ENCODE data around the gene SEH1L.
"Not testable (repeated sequence)": the region's sequence is repeated elsewhere in the genome, so short reads cannot be mapped to it uniquely, and the experiment has no call there.

Gene SEH1L

DNA sequence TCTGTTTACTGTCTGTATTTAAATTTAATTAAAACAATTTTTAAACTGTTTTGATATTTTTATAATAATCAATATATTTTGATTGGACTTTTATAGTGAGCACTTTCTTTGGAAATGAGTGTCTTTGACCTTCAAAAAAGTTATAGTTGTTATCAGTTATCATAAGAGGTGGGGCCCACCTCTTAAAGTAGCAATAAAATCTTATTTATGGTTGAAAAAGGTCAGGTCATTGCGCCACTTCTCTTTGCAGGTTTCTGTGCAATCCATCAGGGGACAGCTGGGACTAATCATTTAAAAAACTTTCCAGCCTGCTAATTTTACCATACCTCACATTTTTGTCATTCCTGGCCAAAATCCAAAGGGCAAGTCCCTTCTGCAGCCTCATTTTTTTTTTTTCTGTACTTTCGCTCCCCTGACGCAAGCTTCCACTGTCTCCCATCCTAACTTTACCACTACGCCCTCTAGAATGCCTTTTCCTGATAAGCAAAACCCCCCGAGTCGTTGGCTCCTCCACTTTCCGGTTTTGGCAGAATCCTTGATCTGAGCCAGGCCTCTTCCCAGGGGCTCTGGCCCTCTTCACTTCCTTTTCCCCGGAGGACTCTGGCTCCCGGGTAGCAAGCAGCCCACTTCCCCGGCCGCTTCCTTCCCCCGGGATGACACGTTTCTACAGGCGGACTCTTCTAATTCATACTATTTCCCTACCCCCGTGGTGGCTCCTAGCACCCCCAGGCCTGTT is 1.1 kb upstream of the SEH1L start:
- DNase-seq = no peak

DNA sequence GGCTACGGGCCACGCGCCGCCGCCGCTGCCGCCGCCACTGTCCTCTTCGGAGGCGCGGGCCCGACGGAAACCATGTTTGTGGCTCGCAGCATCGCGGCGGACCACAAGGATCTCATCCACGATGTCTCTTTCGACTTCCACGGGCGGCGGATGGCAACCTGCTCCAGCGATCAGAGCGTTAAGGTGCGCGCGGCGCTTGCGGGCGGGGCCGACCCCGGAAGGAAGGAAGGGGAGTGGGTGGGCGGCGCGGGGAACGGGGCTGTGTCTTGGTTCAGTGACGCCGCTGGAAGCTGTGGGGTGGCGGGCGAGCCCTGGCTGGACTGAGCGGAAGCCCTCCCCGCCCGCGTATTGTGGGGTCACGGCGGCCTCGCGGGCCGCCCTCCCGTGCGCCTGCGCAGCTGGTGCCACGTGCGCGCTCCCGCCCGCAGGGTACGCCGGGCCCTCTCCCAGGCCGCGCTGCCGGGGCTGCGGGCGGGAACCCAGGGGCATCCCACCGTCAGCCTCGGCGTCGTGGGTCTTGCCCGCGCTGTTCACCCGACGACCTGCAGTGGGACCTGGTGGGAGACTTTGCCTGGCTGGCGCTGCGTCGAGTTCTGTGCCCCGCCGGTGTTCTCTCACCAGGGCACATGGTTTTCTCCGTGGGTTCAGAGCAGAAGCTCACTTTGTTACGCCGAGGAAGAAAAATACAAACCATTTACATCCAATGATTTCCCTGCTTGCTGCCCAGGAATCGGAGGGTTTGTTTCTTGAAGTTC is 416 bp downstream of the SEH1L start:
- DNase-seq = peak; percentile 98 to 99

DNA sequence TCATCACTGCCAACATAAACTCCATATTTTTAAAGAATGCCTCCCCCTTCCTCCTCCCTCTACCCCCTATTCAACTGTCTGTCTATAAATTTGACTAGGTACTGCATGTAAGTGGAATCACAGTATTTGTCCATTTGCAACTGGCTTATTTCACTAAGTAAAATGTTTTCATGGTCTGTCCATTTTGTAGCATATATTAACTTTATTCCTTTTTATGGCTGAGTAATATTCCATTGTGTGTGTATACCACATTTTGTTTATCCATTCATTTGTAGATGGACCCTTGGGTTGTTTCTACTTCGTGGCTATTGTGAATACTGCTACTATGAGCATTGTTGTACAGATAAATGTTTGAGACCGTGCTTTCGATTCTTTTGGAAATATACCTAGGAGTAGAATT is 10.7 kb downstream of the SEH1L start:
- no peak for DNase-seq

- no peak for DNase-seq
Measured at GRCh38 chr18:12960395-12960794, 12.6 kb downstream of the SEH1L start.

GRCh38 chr18:12960853-12961397 is 13.1 kb downstream of the SEH1L start:
- DNase-seq = no peak

- DNase-seq = no peak
Measured at GRCh38 chr18:12963069-12963468, 15.3 kb downstream of the SEH1L start.

- DNase-seq = no peak
Measured at GRCh38 chr18:12968115-12968514, 20.3 kb downstream of the SEH1L start.

GRCh38 chr18:12968619-12969018 is 20.8 kb downstream of the SEH1L start:
- no peak for DNase-seq

GRCh38 chr18:12973562-12974213 is 25.9 kb downstream of the SEH1L start:
- DNase-seq = no peak

DNA sequence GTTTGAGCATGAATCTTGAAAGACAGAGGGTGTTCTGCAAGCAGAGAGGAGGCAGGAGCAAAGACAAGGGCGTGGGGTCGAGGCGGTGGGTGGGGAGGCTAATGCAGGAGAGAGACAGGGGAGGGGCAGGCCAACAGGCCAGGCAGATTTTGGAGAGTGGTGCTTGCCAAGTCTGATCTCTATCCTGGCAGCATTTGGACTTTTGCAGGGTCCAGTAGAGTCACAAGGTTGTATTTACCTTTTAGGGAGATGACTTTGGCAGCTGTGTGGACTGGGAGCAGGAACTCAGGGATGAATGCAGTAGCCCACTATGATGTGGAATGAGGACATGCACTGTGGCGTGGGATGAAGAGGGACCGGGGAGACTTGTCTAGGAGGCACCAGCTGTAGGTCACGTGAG is 27.7 kb downstream of the SEH1L start:
- no peak for DNase-seq

DNA sequence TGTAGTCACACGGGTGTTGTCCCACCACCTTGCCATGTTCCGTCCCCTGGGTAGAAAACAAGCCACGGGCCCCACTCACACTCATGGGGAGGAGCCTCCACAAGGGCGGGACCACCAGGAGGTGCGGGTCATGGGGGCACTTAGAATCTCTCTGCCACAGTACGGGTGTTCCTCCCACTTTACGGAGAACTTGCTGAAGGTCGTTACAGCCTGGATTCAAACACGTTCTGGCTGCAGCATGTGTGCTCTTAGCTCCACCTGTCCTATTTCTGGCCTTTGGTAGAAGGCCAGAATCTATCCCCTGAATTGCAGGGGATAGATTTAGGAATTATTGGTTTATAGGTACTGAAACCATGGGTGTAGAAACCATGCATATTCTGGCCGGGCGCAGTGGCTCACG is 28.5 kb downstream of the SEH1L start:
- DNase-seq = no peak

GRCh38 chr18:12980065-12980464 is 32.3 kb downstream of the SEH1L start:
- not testable (repeated sequence) for DNase-seq

DNA sequence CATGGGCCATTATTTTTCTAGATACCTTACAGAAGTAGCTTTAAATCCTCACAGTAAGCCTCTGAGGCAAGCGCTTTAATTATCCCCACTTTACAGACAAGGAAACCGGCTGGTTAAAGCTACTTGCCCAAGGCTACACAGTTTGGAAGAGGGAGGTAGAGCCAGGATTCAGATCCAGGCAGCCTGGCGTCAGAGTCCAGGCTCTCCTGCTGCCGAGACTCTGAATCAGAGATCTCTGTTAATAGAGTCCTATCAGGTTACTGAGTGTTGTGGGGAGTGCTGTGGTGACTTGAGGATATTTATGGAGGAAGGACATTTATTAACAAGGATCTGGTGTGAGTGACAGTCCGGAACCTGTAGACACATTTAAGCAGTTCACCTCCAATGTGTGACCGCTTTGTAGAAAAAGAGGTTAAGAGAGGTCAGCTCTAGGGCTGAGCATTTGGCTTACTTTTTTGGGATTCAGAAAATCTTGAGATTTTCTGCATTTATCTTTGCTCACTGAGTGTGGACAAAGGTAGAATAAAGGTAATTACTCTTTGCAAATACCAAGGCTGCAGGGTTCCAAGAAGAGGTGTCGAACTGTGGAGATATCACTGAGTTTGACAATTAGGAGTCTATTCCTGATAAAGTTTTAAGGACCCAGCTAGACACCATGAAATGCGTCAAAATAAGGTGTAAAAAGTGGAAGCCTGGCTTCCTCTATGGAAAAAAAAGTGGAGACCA is 41.7 kb downstream of the SEH1L start:
- DNase-seq = no peak

DNA sequence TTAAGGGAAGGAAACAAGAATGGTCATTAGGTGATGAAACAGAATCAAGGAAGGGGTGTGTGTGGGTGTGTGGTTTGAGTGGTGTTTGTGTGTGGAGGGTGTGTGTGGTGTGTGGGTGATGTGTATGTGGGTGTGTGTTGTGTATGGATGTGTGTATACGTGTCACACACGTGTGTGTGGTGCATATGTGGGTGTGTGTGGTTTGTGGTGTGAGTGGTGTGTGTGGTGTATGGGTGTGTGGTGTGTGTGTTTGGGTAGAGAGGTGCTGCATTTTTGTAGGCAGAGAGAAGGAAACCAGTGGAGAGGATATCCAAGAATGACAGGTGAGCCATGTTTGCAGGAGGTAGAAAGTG is 42.3 kb downstream of the SEH1L start:
- DNase-seq = peak; percentile 72 to 74

DNA sequence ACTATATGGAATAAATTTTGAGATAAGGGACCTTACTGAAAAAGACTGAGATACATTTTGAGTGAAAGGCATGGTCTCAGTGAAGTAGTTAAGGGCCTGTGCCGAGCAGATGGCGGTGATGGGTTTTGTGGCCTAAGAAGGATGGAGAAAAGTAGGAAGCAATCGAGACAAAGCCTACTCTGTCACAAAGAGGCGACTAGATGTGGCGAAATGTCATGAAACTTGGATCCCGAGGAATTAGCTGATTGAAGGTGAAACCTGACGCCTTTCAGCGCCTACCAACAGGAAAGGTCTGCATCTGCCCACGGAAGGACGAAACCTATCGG is 42.8 kb downstream of the SEH1L start:
- DNase-seq = no peak

GRCh38 chr18:12990967-12991820 is 43.4 kb downstream of the SEH1L start, which contains the start of gene CEP192:
Gene CEP192 (plus strand): TSS chr18:12991362. CDS start chr18:12999425, 8,063 bp downstream.
- DNase-seq = peak; percentile 98

GRCh38 chr18:12991821-12992179 is 44.0 kb downstream of the SEH1L start:
- DNase-seq = no peak

DNA sequence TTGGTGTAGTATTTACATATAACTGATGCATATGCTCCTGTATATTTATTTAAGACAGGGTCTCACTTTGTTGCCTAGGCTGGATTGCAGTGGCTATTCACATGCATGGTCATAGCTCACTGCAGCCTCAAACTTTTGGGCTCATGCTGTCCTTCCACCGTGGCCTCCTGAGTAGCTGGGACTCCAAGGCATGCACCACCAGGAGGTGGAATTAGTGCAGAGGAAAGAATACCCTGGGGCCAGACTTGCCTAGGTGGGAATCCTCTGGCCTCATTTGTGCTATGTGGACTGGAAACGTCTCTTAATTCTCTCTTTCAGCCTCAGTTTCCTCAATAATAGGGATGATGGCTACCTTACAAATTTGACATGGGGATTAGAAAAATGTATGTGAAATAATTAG is 45.6 kb downstream of the SEH1L start:
- no peak for DNase-seq

- no peak for DNase-seq
Measured at GRCh38 chr18:12995424-12995823, 47.6 kb downstream of the SEH1L start.

- DNase-seq = no peak
Measured at GRCh38 chr18:12995952-12996477, 48.2 kb downstream of the SEH1L start.

GRCh38 chr18:12996661-12997292 is 49.0 kb downstream of the SEH1L start:
- DNase-seq = no peak

Measured in activated T-cell treated with anti-CD3 and anti-CD28 coated beads, Interleukin-2, amount 50 U/mL, for 48 hours (primary cell).